ENCODE results near the gene MAS1. TPM values are rescaled to one million over a fixed set of nuclear protein-coding genes. Genes with fewer than 3 reads are reported as not detected.
"Not testable (repeated sequence)": the region's sequence is repeated elsewhere in the genome, so short reads cannot be mapped to it uniquely, and the experiment has no call there.

MAS1 gene
- total RNA-seq, 2 donors from 2014 or later, result 0.17 TPM; not detected in 1

- no peaks in the 10 kb centered on the region for H3K27me3 ChIP-seq (replicated peaks; ENCODE audit: insufficient read depth)
- no peaks in the 10 kb centered on the region for H3K36me3 ChIP-seq
- H3K9me3 ChIP-seq, result no peaks in the 10 kb centered on the region
- H3K4me1 ChIP-seq (replicated peaks), result no peaks in the 10 kb centered on the region
- H3K27ac ChIP-seq, result no peak overlapping the region
- intact Hi-C loops (cut with DNase I), result no loop called here
- TF ChIP-seq, protein P1, sequence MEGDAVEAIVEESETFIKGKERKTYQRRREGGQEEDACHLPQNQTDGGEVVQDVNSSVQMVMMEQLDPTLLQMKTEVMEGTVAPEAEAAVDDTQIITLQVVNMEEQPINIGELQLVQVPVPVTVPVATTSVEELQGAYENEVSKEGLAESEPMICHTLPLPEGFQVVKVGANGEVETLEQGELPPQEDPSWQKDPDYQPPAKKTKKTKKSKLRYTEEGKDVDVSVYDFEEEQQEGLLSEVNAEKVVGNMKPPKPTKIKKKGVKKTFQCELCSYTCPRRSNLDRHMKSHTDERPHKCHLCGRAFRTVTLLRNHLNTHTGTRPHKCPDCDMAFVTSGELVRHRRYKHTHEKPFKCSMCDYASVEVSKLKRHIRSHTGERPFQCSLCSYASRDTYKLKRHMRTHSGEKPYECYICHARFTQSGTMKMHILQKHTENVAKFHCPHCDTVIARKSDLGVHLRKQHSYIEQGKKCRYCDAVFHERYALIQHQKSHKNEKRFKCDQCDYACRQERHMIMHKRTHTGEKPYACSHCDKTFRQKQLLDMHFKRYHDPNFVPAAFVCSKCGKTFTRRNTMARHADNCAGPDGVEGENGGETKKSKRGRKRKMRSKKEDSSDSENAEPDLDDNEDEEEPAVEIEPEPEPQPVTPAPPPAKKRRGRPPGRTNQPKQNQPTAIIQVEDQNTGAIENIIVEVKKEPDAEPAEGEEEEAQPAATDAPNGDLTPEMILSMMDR (IDR thresholded peaks at IDR 0.05), result no peak
- TF ChIP-seq POLR2AphosphoS5 (IDR thresholded peaks at IDR 0.05) (no peak), POLR2A (IDR thresholded peaks at IDR 0.05) (no peak)
- DNase-seq (ENCODE audit: low spot score), result no peak
- no peak overlapping the region for H3K4me3 ChIP-seq
- WGBS, result 65% methylated on average over 9 of the region's 9 CpGs
These were observed 26.0 kb downstream of the MAS1 start for GRCh38 chr6:159916752-159917151.

- no peaks in the 10 kb centered on the region for H3K4me1 ChIP-seq (replicated peaks)
- intact Hi-C loops (cut with DNase I), result no loop called here
- DNase-seq (ENCODE audit: low spot score), result no peak
- TF ChIP-seq POLR2A (IDR thresholded peaks at IDR 0.05), result no peak
- no peak for TF ChIP-seq POLR2AphosphoS5 (IDR thresholded peaks at IDR 0.05)
- TF ChIP-seq, protein P1 (IDR thresholded peaks at IDR 0.05), result no peak
- no peaks in the 10 kb centered on the region for H3K9me3 ChIP-seq
- H3K4me3 ChIP-seq, result no peak overlapping the region
- H3K36me3 ChIP-seq, result no peaks in the 10 kb centered on the region
- no peak overlapping the region for H3K27ac ChIP-seq
- 57% methylated on average over 7 of the region's 7 CpGs for WGBS
- no peaks in the 10 kb centered on the region for H3K27me3 ChIP-seq (replicated peaks; ENCODE audit: insufficient read depth)
These were observed 28.3 kb downstream of the MAS1 start for GRCh38 chr6:159919011-159919511.

DNA sequence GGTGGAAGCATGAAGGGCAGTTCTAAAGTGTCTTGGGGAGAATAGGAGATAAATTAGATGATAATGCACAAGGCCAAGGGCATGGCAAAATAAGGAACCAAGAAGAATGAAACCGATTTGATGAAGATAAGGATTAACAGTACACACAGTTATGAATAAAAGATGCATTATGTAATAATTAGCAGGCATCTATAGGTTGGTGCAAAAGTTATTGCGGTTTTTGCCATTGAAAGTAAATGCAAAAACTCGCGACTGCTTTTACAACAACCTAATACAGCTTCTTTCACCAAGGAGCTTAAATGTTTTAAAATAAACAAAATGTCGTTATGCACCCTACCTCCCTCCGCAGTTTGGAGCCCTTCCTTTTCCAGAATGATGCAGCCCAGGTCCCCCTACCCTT is 29.0 kb downstream of the MAS1 start:
- no peak overlapping the region for H3K27ac ChIP-seq
- no peaks in the 10 kb centered on the region for H3K4me1 ChIP-seq (replicated peaks)
- no peak for DNase-seq (ENCODE audit: low spot score)
- no peaks in the 10 kb centered on the region for H3K27me3 ChIP-seq (replicated peaks; ENCODE audit: insufficient read depth)
- 82% methylated on average over 6 of the region's 6 CpGs for WGBS
- no peaks in the 10 kb centered on the region for H3K9me3 ChIP-seq
- H3K36me3 ChIP-seq, result no peaks in the 10 kb centered on the region
- no peak overlapping the region for H3K4me3 ChIP-seq
- no peak for TF ChIP-seq POLR2AphosphoS5 (IDR thresholded peaks at IDR 0.05)
- TF ChIP-seq, protein P1 (IDR thresholded peaks at IDR 0.05), result no peak
- TF ChIP-seq POLR2A (IDR thresholded peaks at IDR 0.05), result no peak
- intact Hi-C loops (cut with DNase I), result no loop called here

GRCh38 chr6:159924150-159924549 is 33.4 kb downstream of the MAS1 start:
- intact Hi-C loops (cut with DNase I); H3K9me3 ChIP-seq; H3K27me3 ChIP-seq (replicated peaks; ENCODE audit: insufficient read depth); DNase-seq (ENCODE audit: low spot score); H3K36me3 ChIP-seq; H3K4me1 ChIP-seq (replicated peaks); H3K4me3 ChIP-seq; H3K27ac ChIP-seq: not testable (repeated sequence)
- WGBS, result 75% methylated on average over 2 of the region's 2 CpGs

DNA sequence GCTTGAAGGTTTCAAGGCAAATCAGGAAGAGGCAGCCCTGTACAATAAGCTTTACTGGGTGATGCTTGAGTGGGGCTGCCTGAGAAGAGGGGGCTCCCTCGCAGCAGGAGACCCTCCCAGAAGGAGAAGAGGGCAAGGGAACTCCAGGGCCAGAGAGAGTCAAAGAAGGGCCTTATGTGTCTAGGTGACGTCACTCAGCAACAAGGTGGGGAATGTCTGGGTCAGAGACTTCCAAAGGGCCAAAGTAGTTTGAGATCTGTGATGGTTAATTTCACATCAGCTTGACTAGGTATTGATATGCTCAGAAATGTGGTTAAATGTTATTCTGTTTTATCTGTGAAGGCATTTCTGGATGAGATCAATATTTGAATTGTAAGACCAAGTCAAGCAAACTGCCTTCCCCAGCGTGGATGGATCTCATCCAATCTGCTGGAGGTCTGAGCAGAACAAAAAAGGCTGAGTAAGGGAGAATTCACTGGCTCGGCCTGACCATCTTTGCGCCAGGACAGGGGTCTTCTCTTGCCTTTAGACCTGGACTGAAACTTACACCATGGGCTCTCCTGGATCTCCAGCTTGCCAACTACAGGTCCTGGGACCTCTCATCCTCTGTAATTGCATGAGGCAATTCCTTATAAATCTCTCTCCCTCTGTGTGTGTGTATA is 35.9 kb downstream of the MAS1 start:
- H3K27me3 ChIP-seq (replicated peaks; ENCODE audit: insufficient read depth), result no peaks in the 10 kb centered on the region
- 77% methylated on average over 5 of the region's 5 CpGs for WGBS
- H3K4me1 ChIP-seq (replicated peaks), result no peaks in the 10 kb centered on the region
- TF ChIP-seq, protein P1 (IDR thresholded peaks at IDR 0.05), result no peak
- TF ChIP-seq POLR2A (IDR thresholded peaks at IDR 0.05) (no peak), POLR2AphosphoS5 (IDR thresholded peaks at IDR 0.05) (no peak)
- intact Hi-C loops (cut with DNase I), result no loop called here
- no peak overlapping the region for H3K27ac ChIP-seq
- H3K36me3 ChIP-seq, result no peaks in the 10 kb centered on the region
- no peak overlapping the region for H3K4me3 ChIP-seq
- no peaks in the 10 kb centered on the region for H3K9me3 ChIP-seq
- DNase-seq (ENCODE audit: low spot score), result no peak

Measured in prostate gland (tissue), 2 donors.